8988T (cell line): ENCODE measurements around the gene EIF2AK3.
"Not testable (repeated sequence)": the region's sequence is repeated elsewhere in the genome, so short reads cannot be mapped to it uniquely, and the experiment has no call there.

Experiments used
- DNase-seq: peaks from one replicate; pipeline ENCODE4 v3.0.0; 2011

The EIF2AK3 gene

GRCh38 chr2:88627055-88627855, at the start of gene EIF2AK3:
Gene EIF2AK3 (minus strand): TSS chr2:88627464. CDS start chr2:88627274, 190 bp downstream.
- DNase-seq, result peak; percentile 84

GRCh38 chr2:88673363-88673762, 46.1 kb upstream of the EIF2AK3 start:
- DNase-seq, result no peak

GRCh38 chr2:88671786-88672427, 44.6 kb upstream of the EIF2AK3 start:
- DNase-seq, result peak; percentile 32

- DNase-seq, result peak; percentile 25
Observed at GRCh38 chr2:88669482-88670214, 42.4 kb upstream of the EIF2AK3 start.

GRCh38 chr2:88668862-88669261, 41.6 kb upstream of the EIF2AK3 start:
- no peak for DNase-seq

GRCh38 chr2:88667219-88667618, 40.0 kb upstream of the EIF2AK3 start:
- no peak for DNase-seq

GRCh38 chr2:88666576-88666975, 39.3 kb upstream of the EIF2AK3 start:
- DNase-seq, result no peak

- no peak for DNase-seq
Observed at GRCh38 chr2:88660622-88661021, 33.4 kb upstream of the EIF2AK3 start.

DNA sequence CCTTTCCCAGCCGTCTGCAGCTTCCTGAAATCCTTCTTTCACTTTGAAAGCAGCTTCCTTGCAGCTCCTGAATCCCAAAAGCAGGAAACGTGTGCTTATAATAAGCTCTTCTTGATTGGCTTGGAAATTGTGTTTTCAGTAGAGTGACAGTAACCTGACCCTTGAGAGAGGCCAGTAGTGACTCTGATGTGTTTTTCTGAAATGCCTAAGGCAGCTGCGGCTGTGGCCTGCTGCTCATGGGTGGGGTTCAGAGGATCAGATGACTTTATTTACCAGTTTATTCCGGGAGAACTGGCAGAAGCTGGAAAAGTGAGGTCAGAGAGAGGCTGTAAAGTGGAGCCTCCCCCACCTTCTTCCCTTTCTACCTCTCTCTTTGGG, 32.3 kb upstream of the EIF2AK3 start:
- no peak for DNase-seq

DNA sequence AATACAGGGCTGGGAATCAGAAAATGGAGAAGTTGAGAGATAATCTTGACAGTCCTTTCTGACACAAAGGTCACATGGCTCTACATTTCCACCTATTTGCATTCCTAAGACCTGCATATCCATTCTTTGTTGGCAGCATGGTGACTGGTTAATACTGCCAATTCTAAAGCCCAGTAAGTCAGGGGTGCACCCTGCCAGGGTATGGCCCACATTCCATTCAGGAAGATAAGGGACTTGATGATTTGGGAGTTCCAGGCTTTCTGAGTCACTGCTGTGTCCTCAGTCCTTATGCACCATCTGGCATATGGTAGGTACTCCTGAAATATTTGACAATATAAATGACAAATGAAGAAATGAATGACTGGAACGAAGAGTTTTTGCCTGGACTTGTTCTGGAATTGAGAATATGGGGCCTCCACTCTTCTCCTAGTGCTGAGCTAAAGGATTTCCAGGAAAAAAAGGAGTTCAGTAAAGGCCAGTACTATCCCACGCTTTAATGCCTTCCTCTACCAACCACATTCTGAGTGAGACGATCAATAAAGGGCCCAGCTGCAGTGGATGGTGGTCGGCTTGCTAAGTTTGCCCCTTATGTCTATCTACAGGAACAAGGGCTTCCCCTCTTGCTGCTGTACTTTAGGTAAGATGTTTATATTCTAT, 31.7 kb upstream of the EIF2AK3 start:
- DNase-seq, result no peak

DNA sequence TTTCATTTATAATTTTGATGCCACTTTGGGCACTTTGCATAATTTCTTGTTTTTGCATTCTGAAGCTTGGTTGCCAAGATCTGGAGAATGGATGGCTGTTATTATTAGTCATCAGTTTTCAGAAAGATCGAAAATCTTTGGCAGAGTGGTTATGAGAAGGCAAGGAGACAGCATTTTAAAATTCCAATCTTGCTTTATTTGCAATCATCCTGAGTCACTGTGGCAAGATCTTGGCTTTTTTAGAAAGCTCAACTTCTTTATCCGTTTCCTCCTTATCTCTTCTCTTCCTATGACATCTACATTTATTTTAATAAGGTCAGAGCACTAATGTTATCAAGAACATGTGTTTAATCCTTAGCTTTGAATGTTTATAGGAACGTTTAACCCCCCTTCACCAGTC, 31.1 kb upstream of the EIF2AK3 start:
- no peak for DNase-seq

DNA sequence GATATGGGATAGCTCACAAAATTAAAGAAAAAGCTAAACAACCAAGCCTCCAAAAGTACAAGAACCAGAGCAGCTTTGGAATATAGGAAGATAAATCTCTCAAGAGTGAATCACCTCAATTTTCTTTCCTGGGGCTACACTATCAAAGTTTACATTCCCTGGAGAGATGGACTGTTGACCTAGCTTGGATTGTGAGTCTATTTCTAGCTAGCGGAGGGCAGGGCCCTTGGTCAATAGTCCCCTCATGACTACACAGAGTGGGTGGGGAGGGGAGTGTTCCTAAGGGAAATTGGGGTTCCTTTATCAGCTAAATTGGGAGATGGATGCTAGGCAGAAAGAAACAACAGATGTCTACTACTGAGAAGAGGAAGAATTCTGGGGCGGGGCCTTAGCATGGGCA, 29.9 kb upstream of the EIF2AK3 start:
- no peak for DNase-seq

GRCh38 chr2:88656690-88657089, 29.4 kb upstream of the EIF2AK3 start:
- DNase-seq, result no peak

GRCh38 chr2:88654714-88655113, 27.4 kb upstream of the EIF2AK3 start:
- DNase-seq, result no peak

DNA sequence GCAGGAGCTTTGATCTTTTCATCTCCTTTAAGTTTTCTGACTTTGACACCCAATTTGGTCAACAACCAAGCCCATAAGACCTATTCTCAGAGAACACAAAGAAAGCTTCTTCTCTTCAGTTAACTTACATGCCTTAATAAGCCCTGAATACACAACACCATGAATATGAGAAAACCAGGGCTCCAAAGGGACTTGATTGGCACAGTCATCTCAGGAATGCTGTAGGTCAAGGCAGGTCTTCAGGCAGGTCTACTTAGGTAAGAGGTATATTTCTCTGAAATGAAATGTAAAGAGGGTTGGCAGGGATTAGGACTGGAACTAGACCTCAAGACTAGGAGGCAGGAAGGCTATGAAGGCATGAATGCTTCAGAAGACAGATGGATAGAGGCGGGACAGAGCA, 24.4 kb upstream of the EIF2AK3 start:
- no peak for DNase-seq

GRCh38 chr2:88645291-88645882, 18.1 kb upstream of the EIF2AK3 start:
- not testable (repeated sequence) for DNase-seq

DNA sequence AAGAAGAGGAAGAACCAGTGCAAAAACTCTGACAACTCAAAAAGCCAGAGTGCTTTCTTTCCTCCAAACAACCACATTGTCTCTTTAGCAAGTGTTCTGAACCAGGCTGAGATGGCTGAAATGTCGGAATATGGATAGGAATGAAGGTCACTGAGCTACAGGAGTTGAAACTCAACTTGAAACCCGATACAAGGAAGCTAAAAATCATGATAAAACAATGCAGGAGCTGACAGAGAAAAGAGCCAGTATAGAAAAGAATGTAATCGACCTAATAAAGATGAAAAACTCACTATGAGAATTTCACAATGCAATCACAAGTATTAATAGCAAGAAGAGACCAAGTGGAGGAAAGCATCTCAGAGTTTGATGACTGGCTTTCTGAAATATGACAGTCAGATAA, 15.0 kb upstream of the EIF2AK3 start:
- DNase-seq, result no peak

DNA sequence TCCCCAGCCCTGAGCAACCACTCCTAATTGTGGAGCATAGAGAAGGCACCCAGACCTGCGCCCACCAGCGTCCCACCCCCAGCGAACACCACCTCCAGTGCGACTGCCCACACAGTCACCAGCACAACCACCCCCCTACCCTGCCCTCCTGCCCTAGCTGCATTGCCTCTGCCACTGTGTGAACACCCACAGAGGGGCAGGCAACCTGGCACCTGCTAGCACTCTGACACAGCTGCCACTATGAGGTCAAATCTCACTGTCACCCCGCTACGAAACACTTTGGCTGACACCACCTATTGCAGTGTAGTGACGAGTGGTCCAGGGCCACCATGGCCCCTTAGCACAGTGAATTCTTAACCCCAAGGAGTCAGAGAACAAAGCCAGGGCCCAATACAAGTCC, 14.1 kb upstream of the EIF2AK3 start:
- no peak for DNase-seq

GRCh38 chr2:88639865-88640264, 12.6 kb upstream of the EIF2AK3 start:
- no peak for DNase-seq

GRCh38 chr2:88638743-88639142, 11.5 kb upstream of the EIF2AK3 start:
- no peak for DNase-seq

- no peak for DNase-seq
Observed at GRCh38 chr2:88638123-88638650, 10.9 kb upstream of the EIF2AK3 start.

DNA sequence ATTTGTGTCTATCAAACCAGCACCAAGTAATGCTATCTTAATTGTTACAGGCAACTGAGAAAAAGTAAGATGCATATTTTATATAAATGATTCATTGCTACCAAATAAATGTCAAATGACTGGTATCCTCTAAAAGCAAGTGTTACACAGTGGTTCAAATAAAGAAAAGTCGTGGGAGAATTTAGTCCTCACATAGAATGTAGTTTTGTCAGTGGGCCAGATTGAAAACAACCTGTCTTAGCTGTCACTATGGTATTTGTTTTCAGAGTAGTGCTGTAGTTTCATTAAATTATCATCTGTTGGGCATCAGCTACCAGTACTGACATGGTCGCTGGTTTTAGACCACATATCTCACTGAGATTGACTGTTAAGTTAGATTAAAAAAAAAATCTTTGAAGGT, 10.2 kb upstream of the EIF2AK3 start:
- no peak for DNase-seq

- DNase-seq, result no peak
Observed at GRCh38 chr2:88636026-88636425, 8.8 kb upstream of the EIF2AK3 start.
